Kidney (tissue), 14 donors: Measurements from ENCODE around the gene BOD1. TPM values are rescaled to one million over a fixed set of nuclear protein-coding genes. Genes with fewer than 3 reads are reported as not detected.

Experiments
- DNase-seq, 5 donors: peaks; one replicate each; pipeline ENCODE4 v3.0.0-alpha.2; 2013 to 2020
- FAIRE-seq: peaks from 2 replicates; lab custom pipeline; 2012; peaks lifted over from hg19 to GRCh38; lab: Jason Lieb, UNC
- H3K27ac ChIP-seq, 2 donors: one replicate each; pipeline ENCODE4 v1.7.0; 2013; ENCODE audit warnings: low read depth in 2 of 2, low read length in 2 of 2, inconsistent platforms in 1 of 2
- H3K27me3 ChIP-seq: one replicate; pipeline ENCODE4 v1.7.1; 2013; ENCODE audit warnings: low read length, inconsistent platforms; ENCODE audit not compliant: control insufficient read depth, insufficient read depth
- H3K36me3 ChIP-seq, 3 donors: one replicate each; pipeline versions ENCODE4 v1.7.0 to v1.7.1; 2013; ENCODE audit warnings: low read length in 3 of 3, control low read depth in 1 of 3, inconsistent platforms in 1 of 3; ENCODE audit not compliant: insufficient read depth in 3 of 3, control insufficient read depth in 2 of 3
- H3K4me1 ChIP-seq, 3 donors: one replicate each; pipeline versions ENCODE4 v1.7.0 to v1.7.1; 2013; ENCODE audit warnings: low read length in 3 of 3, inconsistent platforms in 1 of 3, low read depth in 1 of 3; ENCODE audit not compliant: control insufficient read depth in 2 of 3, insufficient read depth in 2 of 3
- H3K4me3 ChIP-seq, 3 donors: one replicate each; pipeline versions ENCODE4 v1.7.0 to v1.8.1; 2013; ENCODE audit warnings: low read length in 3 of 3, control low read depth in 1 of 3, inconsistent platforms in 1 of 3
- H3K9ac ChIP-seq, 3 donors: one replicate each; pipeline versions ENCODE4 v1.7.0 to v1.7.1; 2013; ENCODE audit warnings: low read length in 3 of 3, control low read depth in 1 of 3, inconsistent platforms in 1 of 3
- H3K9me3 ChIP-seq, 3 donors: one replicate each; pipeline versions ENCODE4 v1.7.0 to v1.7.1; 2013; ENCODE audit warnings: low read length in 3 of 3, control low read depth in 1 of 3, inconsistent platforms in 1 of 3; ENCODE audit not compliant: control insufficient read depth in 2 of 3, insufficient read depth in 1 of 3
- intact Hi-C: fragments of 100-400 bp; cut with DNase I; formaldehyde crosslinking; loops from one replicate; pipeline ENCODE4 v1.11.1; 2022
- polyA plus RNA-seq: library from polyadenylated mRNA; stranded (reverse); fragments of 350-450 nt; fragmentation: Illumina TruSeq; extraction: RNeasy Lipid Tissue Mini Kit (QIAGEN cat#74804); gene quantifications from one replicate; pipeline ENCODE4 v1.2.3, GENCODE V29; 2014; ENCODE audit warnings: low read depth, low replicate concordance; ENCODE audit not compliant: insufficient read depth
- total RNA-seq: library from RNA; stranded (reverse); fragmentation: NEBNext Ultra II Directional; extraction: Animal tissue kit (Norgen Biotek cat#: 25700); gene quantifications from one replicate; pipeline ENCODE4 v1.2.1, GENCODE V29; 2021
- TF ChIP-seq, protein P1 (sequence below): IDR thresholded peaks from 3 replicates; pipeline ENCODE4 v1.5.1; 2012; ENCODE audit warnings: mild to moderate bottlenecking, moderate library complexity, borderline replicate concordance; ENCODE audit not compliant: insufficient read depth; ENCODE audit errors: extremely low read depth
- donor health status: control.
- donor health status: control.
- donor health status: control.
- donor health status: control.
- donor health status: control.
- donor health status: DM: yes; HTN: yes; CAD: no.
- donor health status: Normal renal cell carcinoma (clear cell type).

Gene BOD1
- total and polyA plus RNA-seq, 2 donors from 2014 or later, result 32.5 to 43.6 TPM

DNA sequence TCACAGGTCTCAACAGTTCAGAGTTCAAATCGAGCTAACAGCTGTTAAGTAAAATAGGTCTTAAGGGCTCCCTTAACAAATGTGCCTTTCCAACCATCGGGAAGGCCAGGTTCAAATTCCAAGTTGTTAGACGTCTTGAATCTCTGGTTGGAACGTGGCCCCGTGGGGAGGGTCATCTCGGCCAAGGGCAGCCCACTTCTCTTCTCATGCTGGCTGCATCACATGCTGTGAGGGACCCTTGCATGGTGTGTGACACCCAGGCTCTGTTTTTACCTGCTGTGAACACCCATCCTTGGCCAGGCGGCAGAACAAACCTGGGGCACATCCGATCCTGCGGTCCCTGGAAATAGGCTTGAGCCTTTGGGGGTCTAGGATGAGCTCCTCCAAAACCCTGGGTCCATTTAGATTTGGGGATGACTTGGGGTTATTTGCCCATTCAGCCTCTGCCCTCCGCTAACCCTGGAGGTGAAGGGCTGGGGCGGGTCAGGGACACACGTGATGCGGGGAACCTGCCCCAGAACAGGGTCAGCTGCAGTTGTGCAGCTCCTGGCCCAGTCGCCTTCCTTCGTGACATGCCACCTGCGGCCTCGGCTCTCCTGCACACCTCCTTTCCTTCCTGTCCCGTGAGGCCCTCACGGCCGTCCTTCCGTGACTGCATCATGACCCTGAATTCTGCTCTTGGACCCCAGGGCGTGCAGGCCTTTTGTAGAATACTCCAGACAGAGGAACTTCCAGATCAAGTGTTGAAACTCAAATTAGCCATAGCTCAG lies 45.9 kb downstream of the BOD1 start:
- no peaks in the 10 kb centered on the region for H3K27me3 ChIP-seq
- no peak for FAIRE-seq
- no peaks in the 10 kb centered on the region for H3K36me3 ChIP-seq
- no peaks in the 10 kb centered on the region for H3K4me1 ChIP-seq
- no peak for DNase-seq
- intact Hi-C loops, result no loop called here
- peaks cover 0 to 13% (median 0%) of the 10 kb centered on the region in 3 donors for H3K9me3 ChIP-seq
- H3K27ac ChIP-seq, result no peak overlapping the region
- no peak overlapping the region for H3K9ac ChIP-seq
- TF ChIP-seq, protein P1, sequence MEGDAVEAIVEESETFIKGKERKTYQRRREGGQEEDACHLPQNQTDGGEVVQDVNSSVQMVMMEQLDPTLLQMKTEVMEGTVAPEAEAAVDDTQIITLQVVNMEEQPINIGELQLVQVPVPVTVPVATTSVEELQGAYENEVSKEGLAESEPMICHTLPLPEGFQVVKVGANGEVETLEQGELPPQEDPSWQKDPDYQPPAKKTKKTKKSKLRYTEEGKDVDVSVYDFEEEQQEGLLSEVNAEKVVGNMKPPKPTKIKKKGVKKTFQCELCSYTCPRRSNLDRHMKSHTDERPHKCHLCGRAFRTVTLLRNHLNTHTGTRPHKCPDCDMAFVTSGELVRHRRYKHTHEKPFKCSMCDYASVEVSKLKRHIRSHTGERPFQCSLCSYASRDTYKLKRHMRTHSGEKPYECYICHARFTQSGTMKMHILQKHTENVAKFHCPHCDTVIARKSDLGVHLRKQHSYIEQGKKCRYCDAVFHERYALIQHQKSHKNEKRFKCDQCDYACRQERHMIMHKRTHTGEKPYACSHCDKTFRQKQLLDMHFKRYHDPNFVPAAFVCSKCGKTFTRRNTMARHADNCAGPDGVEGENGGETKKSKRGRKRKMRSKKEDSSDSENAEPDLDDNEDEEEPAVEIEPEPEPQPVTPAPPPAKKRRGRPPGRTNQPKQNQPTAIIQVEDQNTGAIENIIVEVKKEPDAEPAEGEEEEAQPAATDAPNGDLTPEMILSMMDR, result no peak
- no peak overlapping the region for H3K4me3 ChIP-seq

DNA sequence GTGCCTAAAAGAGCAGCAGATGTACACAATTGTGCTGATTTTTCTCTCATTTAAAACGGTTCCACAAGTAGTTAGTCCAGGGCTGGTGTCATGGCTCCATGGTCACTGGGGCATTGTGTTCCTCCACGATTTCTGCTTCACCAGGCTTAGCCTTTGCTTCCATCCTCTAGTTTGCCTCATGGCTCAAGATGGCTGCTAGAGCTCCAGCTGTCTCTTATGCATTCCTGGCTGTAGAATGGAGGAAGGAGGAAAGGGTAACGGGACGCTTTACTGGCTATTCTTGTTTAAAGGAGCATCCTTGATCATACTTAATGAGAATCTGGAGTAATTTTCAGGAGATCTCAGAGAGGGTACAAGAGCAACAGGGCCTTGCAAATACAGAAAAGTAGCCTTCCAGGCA lies 47.7 kb downstream of the BOD1 start:
- H3K4me1 ChIP-seq, result no peaks in the 10 kb centered on the region
- H3K36me3 ChIP-seq, result no peaks in the 10 kb centered on the region
- H3K27ac ChIP-seq, result no peak overlapping the region
- TF ChIP-seq, protein P1, result no peak
- H3K4me3 ChIP-seq, result no peak overlapping the region
- intact Hi-C loops, result no loop called here
- H3K9me3 ChIP-seq, result peaks cover 0 to 13% (median 0%) of the 10 kb centered on the region in 3 donors
- FAIRE-seq (no peak), DNase-seq (no peak)
- H3K27me3 ChIP-seq, result no peaks in the 10 kb centered on the region
- H3K9ac ChIP-seq, result no peak overlapping the region

DNA sequence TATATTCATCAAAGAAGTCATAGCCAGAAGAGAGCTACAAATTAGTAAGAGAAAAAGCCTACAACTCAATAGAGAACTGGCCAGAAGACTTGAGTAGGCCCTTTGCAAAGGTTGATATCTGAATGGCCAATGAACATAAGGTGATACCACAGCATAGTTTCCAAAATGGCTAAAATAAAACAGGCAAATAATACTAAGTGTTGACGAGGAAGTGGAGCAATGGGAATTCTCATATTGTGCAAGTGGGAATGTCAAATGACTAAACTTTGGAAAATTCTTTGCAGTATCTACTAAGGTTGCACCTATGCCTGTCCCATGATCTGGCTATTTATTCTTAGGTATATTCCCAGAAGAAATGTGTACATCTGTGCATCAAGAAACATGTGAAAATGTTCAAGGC lies 48.3 kb downstream of the BOD1 start:
- TF ChIP-seq, protein P1, result no peak
- peaks cover 0 to 13% (median 0%) of the 10 kb centered on the region in 3 donors for H3K9me3 ChIP-seq
- H3K9ac ChIP-seq, result no peak overlapping the region
- FAIRE-seq, result no peak
- H3K36me3 ChIP-seq, result no peaks in the 10 kb centered on the region
- intact Hi-C loops, result no loop called here
- no peaks in the 10 kb centered on the region for H3K27me3 ChIP-seq
- H3K27ac ChIP-seq, result no peak overlapping the region
- H3K4me1 ChIP-seq, result no peaks in the 10 kb centered on the region
- no peak overlapping the region for H3K4me3 ChIP-seq
- no peak for DNase-seq
